Measurements from ENCODE around the gene FSIP1. TPM values are rescaled to one million over a fixed set of nuclear protein-coding genes. Genes with fewer than 3 reads are reported as not detected.

The FSIP1 gene
- total and polyA plus RNA-seq, 9 of the 15 experiments (the other 6 are each of a cell fraction or from before 2014, with no cell fraction given): 0.07 to 0.51 (median 0.29) TPM

DNA sequence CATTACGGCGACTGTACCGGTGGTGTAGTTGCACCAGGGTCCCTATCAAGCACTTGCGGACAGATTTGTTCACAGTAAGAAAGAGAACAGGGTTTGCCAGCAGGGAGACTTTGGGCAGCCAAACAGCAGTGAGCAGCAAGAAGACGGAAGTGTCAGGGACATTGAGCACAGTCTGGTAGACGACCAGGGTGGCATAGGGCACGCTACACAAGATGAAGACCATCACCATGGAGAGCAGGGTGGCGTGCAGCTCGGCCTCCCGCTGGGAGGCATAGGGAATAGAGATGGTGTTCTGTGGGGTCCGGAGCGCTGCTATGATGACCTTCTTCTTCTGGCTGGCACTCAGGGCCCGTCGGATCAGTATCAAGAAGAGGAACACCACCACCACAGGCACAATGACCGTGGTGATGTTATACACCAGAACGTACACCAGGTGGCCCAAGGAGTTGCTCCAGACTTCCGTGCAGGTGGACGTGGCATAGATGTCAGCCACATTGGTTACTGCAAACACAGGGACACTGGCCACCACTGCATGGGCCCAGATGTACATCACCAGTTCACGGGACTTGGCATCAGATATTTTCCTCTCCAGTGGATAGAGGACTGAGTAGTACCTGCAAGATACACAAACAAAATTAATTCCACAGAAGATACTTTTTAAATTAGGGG lies 19.1 kb upstream of the FSIP1 start (continued):
- TF ChIP-seq CREB3L1 (IDR thresholded peaks at IDR 0.05; ENCODE audit: borderline replicate concordance, low read depth) (peak; percentile 74; the same call in 1 of the 2 replicates), NCOA4 (IDR thresholded peaks at IDR 0.05; ENCODE audit: partially characterized antibody) (no peak), SMC3 (conservative IDR thresholded peaks at IDR 0.05; ENCODE audit: insufficient read depth, low read depth, low read length) (peak; percentile 75), RHOXF2B (CRISPR knock-in tag; conservative IDR thresholded peaks at IDR 0.05) (no peak), RFX1 (IDR thresholded peaks at IDR 0.05) (no peak), MAFG (tag; conservative IDR thresholded peaks at IDR 0.05) (no peak), SPI1 (IDR thresholded peaks at IDR 0.05; ENCODE audit: borderline replicate concordance, low read depth, low read length) (0 out of 2 replicates have a peak, but pooled peaks have one; percentile 7), NRF1 (conservative IDR thresholded peaks at IDR 0.05 in 1 of 2, IDR thresholded peaks at IDR 0.05 in 1 of 2) (0 out of 4 replicates have a peak, but pooled peaks of 1 of the 2 experiments have one; percentile 6), RAD21 (CRISPR knock-in tag; conservative IDR thresholded peaks at IDR 0.05 in 1 of 2, IDR thresholded peaks at IDR 0.05 in 1 of 2) (peak; percentile 55 to 81), ZFP91 (CRISPR knock-in tag; IDR thresholded peaks at IDR 0.05) (no peak), ZNF77 (CRISPR knock-in tag; IDR thresholded peaks at IDR 0.05) (no peak)
- TF ChIP-seq, protein P1, sequence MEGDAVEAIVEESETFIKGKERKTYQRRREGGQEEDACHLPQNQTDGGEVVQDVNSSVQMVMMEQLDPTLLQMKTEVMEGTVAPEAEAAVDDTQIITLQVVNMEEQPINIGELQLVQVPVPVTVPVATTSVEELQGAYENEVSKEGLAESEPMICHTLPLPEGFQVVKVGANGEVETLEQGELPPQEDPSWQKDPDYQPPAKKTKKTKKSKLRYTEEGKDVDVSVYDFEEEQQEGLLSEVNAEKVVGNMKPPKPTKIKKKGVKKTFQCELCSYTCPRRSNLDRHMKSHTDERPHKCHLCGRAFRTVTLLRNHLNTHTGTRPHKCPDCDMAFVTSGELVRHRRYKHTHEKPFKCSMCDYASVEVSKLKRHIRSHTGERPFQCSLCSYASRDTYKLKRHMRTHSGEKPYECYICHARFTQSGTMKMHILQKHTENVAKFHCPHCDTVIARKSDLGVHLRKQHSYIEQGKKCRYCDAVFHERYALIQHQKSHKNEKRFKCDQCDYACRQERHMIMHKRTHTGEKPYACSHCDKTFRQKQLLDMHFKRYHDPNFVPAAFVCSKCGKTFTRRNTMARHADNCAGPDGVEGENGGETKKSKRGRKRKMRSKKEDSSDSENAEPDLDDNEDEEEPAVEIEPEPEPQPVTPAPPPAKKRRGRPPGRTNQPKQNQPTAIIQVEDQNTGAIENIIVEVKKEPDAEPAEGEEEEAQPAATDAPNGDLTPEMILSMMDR (IDR thresholded peaks at IDR 0.05 in 2 of 3, conservative IDR thresholded peaks at IDR 0.05 in 1 of 3; ENCODE audit: insufficient read depth in 2 of 3, low read depth in 1 of 3, low read length in 3 of 3): peak; percentile 61 to 71 (median 67)

All from K562 (cell line).